ENCODE data around the gene MMP25.

MMP25 gene

GRCh38 chr16:3020247-3020603 is 26.1 kb upstream of the MMP25 start, which contains the start of gene TNFRSF12A:
Gene TNFRSF12A, plus strand, starts transcription at chr16:3020368. Its CDS starts 30 bp downstream, at chr16:3020398.
- H3K27ac ChIP-seq (ENCODE audit: poor library complexity, severe bottlenecking): peak within 1 kb of the TSS; percentile 100
- H3K27me3 ChIP-seq (ENCODE audit: insufficient read depth, poor library complexity, severe bottlenecking): no peaks in the 10 kb centered on the region
- H3K9me3 ChIP-seq (ENCODE audit: severe bottlenecking): no peaks in the 10 kb centered on the region
- H3K4me3 ChIP-seq (ENCODE audit: severe bottlenecking): peak within 1 kb of the TSS; percentile 89
- no peak for DNase-seq (ENCODE audit: low spot score)
- ATAC-seq (ENCODE audit: low read depth): no peak
- peaks cover 26% of the 10 kb centered on the region for H3K36me3 ChIP-seq (ENCODE audit: low read depth)
- TF ChIP-seq CTCF (IDR thresholded peaks at IDR 0.05; ENCODE audit: poor library complexity, severe bottlenecking): no peak
- peaks cover 7% of the 10 kb centered on the region for H3K4me1 ChIP-seq (ENCODE audit: insufficient read depth, poor library complexity, severe bottlenecking)

- Histone ChIP-seq H3K4me3 (ENCODE audit: severe bottlenecking) (peak overlapping the region; percentile 89), H3K27me3 (ENCODE audit: insufficient read depth, poor library complexity, severe bottlenecking) (no peaks in the 10 kb centered on the region), H3K4me1 (ENCODE audit: insufficient read depth, poor library complexity, severe bottlenecking) (peaks cover 7% of the 10 kb centered on the region), H3K36me3 (ENCODE audit: low read depth) (peaks cover 29% of the 10 kb centered on the region), H3K27ac (ENCODE audit: poor library complexity, severe bottlenecking) (peak overlapping the region; percentile 100), H3K9me3 (ENCODE audit: severe bottlenecking) (no peaks in the 10 kb centered on the region)
- no peak for TF ChIP-seq CTCF (IDR thresholded peaks at IDR 0.05; ENCODE audit: poor library complexity, severe bottlenecking)
- DNase-seq (ENCODE audit: low spot score): peak; percentile 96
- peak; percentile 25 for ATAC-seq (ENCODE audit: low read depth)
These were observed 25.5 kb upstream of the MMP25 start for GRCh38 chr16:3020604-3021448.

- TF ChIP-seq CTCF (IDR thresholded peaks at IDR 0.05; ENCODE audit: poor library complexity, severe bottlenecking): peak; percentile 33
These were observed 24.7 kb upstream of the MMP25 start for GRCh38 chr16:3021449-3022207.

GRCh38 chr16:3022208-3022683 is 24.1 kb upstream of the MMP25 start:
- Histone ChIP-seq H3K36me3 (ENCODE audit: low read depth) (peaks cover 43% of the 10 kb centered on the region), H3K9me3 (ENCODE audit: severe bottlenecking) (no peaks in the 10 kb centered on the region), H3K27ac (ENCODE audit: poor library complexity, severe bottlenecking) (peak overlapping the region; percentile 100), H3K27me3 (ENCODE audit: insufficient read depth, poor library complexity, severe bottlenecking) (no peaks in the 10 kb centered on the region), H3K4me1 (ENCODE audit: insufficient read depth, poor library complexity, severe bottlenecking) (peaks cover 7% of the 10 kb centered on the region), H3K4me3 (ENCODE audit: severe bottlenecking) (peak overlapping the region; percentile 89)
- no peak for TF ChIP-seq CTCF (IDR thresholded peaks at IDR 0.05; ENCODE audit: poor library complexity, severe bottlenecking)
- peak; percentile 93 for DNase-seq (ENCODE audit: low spot score)
- ATAC-seq (ENCODE audit: low read depth): peak; percentile 13

More at GRCh38 chr16:3021449-3022207, 24.7 kb upstream of the MMP25 start:
- Histone ChIP-seq H3K36me3 (ENCODE audit: low read depth) (peaks cover 37% of the 10 kb centered on the region), H3K9me3 (ENCODE audit: severe bottlenecking) (no peaks in the 10 kb centered on the region), H3K4me3 (ENCODE audit: severe bottlenecking) (peak overlapping the region; percentile 89), H3K27me3 (ENCODE audit: insufficient read depth, poor library complexity, severe bottlenecking) (no peaks in the 10 kb centered on the region), H3K27ac (ENCODE audit: poor library complexity, severe bottlenecking) (peak overlapping the region; percentile 100), H3K4me1 (ENCODE audit: insufficient read depth, poor library complexity, severe bottlenecking) (peaks cover 7% of the 10 kb centered on the region)
- DNase-seq (ENCODE audit: low spot score) (peak; percentile 98), ATAC-seq (ENCODE audit: low read depth) (peak; percentile 35)

All from RWPE2 (cell line).